Activated T-cell treated with anti-CD3 and anti-CD28 coated beads for 48 hours (primary cell): ENCODE measurements around the gene PLD5.
"Not testable (repeated sequence)": the region's sequence is repeated elsewhere in the genome, so short reads cannot be mapped to it uniquely, and the experiment has no call there.

Source experiments
- DNase-seq: peaks from one replicate; pipeline ENCODE4 v3.0.0-alpha.2; 2020; ENCODE audit warnings: low read depth

Gene PLD5

DNA sequence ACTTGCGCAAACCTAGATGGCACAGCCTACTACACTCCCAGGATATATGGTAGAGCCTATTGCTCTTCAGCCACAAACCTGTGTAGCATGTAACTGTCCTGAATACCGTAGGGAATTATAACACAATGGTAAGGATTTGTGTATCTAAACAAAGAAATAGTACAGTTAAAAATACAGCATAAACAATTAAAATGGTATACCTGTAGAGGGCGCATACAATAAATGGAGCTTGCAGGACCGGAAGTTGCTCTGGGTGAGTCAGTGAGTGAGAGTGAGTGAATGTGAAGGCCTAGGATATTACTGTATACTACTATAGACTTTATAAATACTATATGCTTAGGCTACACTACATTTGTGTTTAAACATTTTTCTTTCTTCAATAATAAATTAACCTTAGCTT lies 99.3 kb downstream of the PLD5 start:
- DNase-seq, result no peak

DNA sequence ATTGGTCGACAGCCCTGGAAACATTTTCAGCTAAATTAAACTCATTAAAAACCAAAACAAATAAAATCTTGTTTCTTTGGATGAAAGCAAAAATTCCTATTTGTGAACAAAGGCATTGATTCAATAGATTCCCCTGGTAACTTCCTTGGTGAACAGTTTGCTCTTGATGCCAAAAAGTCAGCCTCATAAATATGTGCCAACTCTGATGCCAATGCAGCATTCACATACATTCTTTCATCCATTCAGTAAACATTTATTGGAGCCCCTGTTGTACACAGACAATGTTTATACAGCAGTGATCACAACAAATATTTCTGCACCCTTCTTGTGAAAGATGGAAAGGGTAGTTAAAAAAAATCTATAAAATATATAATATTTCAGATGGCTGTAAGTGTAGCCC lies 107.8 kb downstream of the PLD5 start:
- no peak for DNase-seq

DNA sequence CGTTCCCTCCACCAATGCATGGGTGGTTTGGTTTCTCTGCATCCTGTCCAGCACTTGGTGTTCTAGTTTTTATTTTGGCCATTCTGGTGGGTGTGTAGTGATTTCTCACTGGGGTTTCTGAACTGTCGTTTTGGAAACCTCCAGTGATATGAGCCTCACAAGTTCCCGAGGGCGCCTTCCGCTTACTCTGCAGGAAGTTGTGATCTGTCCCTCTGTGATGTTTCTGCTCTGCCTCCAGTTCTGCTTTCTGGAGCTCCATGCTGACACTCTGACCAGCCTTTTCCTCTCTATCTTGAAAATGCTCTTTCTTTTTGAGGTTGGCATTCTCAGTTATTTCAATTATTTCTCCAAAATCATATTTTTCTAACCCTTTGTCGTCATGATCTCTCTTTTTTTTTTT lies 111.6 kb downstream of the PLD5 start:
- no peak for DNase-seq

DNA sequence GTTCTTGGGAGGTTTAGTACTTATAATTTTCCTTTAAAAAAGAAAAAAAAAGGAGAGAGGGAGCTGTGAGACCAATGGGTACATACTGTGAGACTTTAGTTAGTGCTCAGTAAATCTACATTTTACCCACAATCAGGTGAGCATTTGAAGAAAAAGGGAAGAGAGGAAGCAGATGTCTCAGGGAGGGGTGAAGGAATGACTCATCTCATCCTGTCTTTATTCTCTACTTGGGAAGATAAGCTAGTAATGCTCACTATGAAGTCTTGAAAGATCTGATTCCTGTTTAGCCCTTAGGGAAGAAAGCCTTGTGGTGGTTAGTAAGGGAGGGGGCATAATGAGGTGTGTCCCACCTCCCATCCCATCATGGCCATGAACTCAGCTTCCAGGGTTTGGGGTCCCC lies 112.6 kb downstream of the PLD5 start:
- DNase-seq, result no peak

DNA sequence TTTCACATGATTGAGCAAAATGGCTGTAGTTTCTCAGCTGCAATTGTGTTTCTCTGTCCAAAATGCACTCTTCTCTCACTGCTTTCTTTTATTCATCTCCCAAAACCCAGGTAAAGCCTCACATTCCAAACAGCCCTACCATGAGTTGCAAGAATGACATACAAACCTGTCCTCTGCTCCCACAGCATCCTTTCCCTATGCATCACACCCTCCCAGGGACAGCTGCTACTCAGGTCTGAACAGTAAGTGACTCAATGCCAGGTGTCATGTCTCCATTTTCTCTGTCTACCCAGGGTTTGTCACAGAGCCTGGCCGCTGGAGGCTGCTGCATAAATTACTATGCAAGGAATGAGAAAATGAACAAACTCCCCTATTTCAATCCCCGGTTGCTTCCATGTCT lies 118.5 kb downstream of the PLD5 start:
- no peak for DNase-seq

DNA sequence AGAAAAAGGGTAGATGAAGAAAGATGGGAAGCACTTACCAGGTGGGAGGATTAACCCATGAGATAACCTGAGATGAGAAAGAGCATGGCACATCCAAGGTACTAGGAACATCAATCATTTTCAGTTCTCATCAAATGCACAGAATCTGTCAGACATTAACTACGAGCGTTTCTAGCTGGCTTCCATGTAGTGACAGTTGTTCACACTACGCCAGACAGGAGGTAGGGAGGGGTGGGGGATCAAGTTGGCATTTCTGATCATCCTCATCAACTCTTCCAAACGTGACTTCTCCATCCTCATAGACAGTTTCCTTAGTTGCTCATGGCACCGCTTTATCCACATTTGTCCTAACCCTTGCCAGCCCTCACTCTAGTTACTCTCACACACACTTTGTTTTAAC lies 120.2 kb downstream of the PLD5 start:
- DNase-seq, result no peak

DNA sequence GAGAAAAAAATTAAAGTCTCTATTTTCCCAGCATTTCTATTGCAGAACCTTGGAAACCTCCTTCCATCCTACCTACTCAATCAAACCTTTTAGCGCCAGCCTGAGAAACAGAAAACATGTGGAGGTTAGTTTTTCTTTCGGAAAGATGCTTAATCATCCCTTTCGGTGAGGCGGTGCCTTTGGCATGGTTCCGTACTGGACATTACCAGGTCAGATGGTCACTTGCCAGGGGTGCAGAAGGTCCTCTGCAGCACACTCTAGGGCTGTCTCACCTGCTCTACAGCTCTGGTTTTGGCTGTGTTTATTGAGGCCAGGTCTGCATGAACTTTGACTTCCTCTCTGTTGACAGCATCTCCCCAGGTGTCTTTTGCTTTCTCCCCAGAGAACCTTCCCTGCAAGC lies 121.5 kb downstream of the PLD5 start:
- DNase-seq, result no peak

DNA sequence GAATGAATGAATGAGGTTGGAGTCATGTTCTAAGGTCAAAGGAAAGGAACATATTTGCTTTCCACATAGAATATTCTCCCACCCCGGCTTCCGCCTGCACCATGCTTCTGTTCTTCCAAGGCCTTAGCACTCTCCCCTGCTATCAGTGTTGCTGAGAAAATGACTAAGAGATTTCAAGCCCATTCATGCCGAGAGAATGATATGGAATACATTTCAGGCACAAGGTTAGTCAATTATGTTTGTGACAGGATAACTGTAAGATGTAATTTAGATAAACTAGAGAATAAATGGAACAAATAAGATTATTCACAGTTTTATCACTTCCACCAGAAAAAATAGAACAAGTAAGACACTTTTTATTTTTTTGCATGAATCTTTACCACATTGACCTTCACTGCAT lies 122.6 kb downstream of the PLD5 start:
- no peak for DNase-seq

DNA sequence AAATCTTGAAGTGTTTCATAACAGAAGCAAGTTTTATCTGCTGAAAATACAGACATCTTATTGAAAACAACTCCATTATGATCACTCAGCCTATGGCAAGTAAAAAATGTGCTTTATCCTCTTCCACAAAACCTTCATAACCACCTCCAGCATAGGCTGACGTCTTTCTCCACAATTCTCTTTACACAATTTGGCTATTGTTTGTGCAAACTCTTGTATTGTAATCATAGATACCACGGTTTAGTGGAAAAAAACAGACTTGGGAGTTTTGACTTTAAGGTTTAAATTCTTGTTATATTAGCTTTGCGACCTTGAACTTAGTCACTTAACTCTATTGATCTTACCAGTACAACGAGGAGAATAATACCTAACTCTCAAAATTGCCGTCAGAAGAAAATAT lies 126.1 kb downstream of the PLD5 start:
- DNase-seq, result no peak

DNA sequence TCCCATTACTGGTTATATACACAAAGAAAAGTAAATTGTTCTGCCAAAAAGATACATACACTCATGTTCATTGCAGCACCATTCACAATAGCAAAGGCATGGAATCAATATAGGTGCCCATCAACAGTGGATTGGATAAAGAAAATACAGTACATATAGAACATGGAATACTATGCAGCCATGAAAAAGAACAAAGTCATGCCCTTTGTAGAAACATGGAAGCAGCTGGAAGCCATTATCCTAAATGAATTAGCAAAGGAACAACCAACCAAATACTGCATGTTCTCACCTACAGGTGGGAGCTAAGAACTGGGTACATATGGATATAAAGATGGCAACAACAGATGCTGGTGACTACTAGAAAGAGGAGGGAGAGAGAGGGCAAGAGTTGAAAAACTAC lies 132.6 kb downstream of the PLD5 start:
- DNase-seq, result no peak

DNA sequence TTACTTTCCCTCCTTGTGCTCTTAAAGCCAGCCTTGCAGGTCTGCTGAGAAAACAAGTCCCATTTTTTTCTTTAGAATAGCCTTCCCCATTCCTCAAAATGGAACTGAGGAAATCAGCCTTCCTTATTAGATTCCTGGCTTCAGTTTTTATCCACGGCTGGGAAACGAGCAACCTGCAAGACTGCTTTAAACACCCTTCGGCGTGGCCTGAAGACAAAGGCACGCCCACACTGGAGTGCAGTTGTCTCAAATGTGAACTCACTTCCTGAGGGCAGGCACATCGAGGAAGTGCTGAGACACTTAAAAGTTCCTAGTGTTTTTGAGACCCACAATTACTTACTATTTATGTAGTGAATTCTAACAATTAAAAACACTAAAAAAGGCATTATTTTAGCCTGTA lies 148.4 kb downstream of the PLD5 start:
- not testable (repeated sequence) for DNase-seq

DNA sequence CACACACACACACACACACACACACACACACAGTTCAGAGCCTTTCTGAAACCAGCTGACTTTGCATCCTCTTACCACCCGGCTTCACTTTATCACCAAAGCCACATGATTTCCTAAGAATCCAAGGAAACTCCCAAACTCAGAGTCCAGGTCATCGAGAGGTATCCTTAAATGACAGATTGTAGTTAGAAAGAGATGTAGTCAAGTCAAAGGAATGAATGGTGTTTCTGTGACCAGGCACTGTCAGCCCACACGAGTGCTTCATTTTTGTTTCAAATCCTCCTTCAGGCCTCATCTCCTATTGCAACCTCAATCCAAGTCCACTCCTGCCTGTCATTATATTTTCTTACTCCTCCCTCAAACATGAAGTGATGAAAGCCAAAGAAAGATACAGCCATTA lies 174.1 kb downstream of the PLD5 start:
- DNase-seq, result not testable (repeated sequence)

DNA sequence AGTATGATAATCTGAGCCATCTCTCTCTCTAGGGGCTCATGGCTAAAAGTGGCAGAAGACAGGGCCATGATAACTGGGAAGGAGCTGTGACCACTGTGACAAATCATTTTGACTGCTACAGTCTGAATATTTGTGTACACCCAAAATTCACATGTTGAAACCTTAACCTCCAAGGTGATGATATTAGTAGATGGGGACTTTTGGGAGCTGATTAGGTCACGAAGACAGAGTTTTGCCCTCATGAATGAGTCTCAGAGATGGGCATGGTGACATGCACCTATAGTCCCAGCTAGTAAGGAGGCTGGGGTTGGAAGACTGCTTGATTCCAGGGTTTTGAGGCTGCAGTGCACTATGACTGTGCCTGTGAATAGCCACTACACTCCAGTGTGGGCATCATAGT lies 174.9 kb downstream of the PLD5 start:
- no peak for DNase-seq

DNA sequence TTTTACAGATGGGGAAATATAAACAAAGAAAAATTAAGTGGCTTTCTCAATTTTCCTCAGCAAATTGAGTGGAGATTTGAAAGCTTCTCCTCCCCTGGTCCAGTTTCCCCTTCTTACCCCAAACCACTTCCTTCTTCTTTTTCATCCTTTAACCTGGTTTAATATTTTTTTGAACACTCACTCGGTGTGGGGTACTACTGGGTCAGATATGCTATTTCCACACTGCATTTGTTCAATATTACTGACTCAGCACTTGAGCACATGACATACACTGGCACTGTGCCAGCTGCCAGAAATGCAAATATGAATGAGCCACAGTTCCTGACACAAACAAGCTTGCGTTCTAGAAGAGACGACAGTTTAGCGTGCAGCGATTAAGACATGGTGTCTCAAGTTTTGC lies 193.6 kb downstream of the PLD5 start:
- not testable (repeated sequence) for DNase-seq

DNA sequence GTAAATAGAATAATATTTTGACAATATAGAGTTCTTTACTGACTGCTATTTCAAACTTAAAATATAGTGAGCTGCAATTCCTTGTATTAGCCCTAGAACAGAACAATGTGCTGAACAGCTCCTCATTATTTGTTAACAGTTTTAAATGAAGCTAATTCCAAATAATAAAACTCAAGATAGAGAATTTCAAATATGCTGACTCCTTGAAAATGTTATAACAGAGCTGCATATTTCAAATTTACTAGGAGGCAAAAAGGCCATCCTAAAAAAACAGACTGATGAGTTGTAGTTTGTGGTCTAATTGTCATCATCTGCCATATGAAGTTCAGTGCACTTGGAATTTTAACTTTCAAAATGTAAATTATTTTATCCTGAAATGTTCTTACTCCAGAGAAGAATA lies 197.1 kb downstream of the PLD5 start:
- DNase-seq, result not testable (repeated sequence)

DNA sequence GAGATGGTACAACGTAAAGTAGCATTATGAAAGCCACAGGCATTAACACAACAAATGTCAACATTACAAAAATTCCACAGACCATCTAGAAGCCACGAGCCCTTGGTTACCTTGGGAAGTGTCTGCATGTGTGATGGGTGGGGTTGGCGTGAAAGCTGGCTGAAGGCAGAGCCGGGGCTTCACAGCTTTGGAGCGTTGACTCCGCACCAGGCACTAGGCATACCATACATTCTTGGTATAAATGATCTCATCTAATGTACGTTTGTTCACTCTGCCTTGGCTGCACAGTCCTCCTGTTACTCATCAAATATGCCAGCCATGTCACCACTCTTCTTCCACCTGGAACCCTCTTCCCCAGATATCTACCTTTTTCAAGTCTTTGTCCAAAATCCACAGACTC lies 202.5 kb downstream of the PLD5 start:
- DNase-seq, result not testable (repeated sequence)

DNA sequence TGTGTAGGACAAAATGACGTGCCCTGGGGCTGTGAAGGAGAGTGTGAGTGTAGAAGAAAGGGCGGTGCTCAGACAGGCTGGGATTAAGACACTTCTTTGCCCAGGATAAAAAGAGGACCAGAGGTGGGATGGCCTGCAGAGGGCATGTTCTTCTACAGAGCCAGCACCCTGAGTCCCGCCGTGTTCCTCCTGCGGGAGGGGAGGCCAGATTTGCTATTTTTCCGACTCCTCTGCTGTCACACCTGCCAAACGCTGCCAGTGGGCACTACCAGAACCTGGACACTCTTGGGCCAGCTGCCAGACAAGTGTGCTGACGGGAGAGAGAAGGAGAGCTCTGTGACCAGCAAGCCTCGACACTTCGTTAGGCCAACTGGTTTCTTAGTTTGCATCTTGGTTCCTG lies 206.4 kb downstream of the PLD5 start:
- DNase-seq, result no peak

DNA sequence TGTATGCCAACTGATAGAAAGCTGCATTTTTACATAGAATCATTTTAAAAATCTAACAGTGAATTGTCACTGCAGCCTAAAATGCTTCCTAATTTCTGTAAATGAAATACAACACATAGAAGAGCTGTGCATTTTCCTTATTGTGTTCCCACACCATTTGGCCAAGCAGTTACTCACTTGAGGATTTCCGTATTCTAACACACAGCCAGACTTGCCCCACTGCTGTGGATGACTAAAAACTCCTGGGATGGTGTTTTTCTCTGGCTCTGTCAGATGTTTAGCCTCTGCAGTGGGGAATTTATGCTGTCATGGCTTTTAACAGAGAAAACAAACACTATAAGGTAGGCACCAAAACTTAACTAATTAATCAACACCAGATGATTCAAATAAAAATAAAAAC lies 209.6 kb downstream of the PLD5 start:
- DNase-seq, result not testable (repeated sequence)

DNA sequence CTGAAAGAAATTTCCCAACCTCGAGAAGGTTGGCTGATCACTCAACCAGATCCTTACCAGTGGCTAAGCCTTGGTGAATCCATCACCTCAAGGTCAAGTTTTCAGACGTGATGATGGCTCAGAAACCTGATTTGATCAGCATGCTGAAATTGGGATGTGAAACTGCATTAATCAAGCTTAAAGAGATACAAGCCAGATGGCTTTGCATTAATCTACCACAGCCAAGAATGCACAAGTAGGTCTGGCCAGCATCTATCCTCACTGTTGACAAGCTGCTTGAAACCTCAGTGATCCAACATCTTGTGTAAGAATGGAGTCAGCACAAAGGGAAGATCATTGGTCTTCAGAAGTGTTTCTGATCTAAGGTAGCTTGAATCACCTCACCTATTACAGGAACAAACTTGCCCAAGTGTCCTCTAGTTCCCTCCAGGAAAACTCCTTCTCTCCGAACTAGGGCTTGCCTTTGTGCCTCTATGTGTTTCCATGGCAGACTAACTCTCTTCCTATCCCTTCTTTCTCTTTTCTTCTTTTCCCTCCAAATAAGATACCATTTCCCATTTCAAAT lies 210.3 kb downstream of the PLD5 start:
- not testable (repeated sequence) for DNase-seq

DNA sequence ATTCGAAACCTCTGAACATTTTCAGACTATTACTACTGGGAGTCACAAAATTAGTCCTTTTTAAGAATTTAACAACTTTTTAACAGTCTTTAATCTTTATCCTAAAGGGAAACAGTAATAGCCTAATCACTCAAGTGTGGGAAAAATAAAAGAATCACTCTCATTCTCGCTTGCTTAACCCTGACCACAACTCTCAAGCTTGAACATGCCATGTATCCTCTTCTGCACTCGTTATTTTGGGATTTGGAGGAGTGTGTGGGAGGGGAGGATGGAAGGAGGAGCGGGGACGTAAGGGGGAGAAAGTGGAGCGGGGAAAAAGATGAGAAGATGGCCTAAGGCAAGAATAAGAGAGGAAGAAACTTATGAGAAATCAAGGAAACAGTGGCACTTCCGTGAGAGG lies 215.8 kb downstream of the PLD5 start:
- DNase-seq, result not testable (repeated sequence)

DNA sequence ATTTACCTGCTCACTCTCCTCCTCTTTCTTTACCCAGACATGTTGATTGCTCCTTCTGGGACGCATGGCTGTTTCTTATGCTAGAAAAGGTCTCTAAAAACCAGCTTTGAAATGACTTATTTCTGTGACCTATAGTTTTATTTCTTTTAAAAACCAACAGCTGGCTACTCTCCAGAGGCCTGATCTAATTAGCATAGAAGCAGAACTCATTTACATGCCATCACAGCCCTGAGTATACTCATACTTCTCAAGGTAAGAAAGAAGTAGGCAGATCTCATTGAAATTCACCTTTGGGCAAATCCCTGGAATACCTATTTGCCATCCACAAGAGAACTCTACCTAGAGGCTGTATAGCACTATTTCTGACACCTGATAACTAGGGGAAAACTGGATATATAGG lies 230.7 kb downstream of the PLD5 start:
- DNase-seq, result not testable (repeated sequence)

DNA sequence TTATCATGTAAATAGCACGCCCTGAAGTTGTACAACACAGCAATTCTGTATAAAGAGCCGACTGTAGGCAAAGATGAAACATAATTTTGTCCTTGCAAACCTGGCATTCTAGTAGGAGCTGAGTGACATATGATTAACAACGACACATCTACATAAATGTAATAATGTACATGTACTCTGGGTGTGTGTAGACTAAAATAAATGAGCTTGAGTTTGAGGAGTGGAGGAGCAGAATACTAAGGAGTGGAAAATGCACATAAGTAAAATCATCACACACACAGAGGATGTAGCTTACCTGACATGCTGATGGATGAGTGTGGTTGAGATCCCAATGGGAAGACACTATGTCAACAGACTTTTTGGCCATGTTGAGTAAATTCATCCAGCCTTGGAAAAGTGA lies 236.4 kb downstream of the PLD5 start:
- not testable (repeated sequence) for DNase-seq

DNA sequence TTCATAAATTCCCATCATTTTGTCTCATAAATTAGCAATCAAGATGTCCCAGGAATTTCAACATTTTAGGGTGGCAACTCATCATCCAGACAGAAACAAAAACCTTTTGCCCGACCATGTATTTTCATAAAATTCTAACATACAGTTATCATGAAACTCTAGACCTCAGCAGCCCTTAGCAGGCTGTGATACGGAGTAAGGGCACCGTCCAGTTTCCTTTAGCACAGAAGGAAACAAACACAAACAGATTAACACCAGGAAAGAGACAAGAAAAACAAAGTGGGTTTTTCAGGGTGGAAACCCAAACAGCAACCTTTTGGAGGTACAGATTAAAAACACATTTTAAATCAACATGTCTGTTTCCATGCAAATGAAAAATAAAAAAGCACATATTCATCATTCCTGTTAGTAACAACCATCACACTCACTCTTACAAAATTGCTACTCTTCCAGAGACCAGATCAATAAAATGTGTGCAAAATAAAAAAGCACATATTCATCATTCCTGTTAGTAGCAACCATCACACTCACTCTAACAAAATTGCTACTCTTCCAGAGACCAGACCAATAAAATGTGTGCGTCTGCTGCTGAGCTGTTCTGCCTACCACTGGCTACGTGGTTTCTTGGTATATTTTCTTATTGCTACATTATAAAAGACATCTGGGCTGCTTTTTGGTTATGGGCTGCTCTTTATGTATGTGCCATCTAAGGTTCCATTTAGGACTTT lies 241.6 kb downstream of the PLD5 start:
- DNase-seq, result not testable (repeated sequence)

DNA sequence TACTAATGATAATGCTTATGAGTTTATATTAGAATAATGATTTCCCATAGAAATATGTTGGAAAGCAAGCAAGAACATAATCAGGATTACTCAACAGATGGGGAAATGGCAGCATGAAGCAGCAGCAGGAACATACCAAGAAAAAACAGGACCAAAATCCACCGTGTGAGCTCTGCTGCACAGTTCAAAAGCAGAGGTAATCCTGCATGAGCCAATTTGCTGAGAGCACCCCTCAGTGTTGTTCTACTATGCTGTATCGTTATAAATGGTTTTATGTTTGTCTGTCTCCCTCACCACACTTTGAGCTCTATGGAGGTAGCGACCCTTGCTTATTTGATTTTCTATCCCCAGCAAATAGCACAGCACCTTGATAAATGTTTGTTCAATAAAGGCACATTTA lies 246.1 kb downstream of the PLD5 start:
- DNase-seq, result not testable (repeated sequence)
